ENCODE results near the gene POP7.
A peak's percentile ranks its signal among the peaks of the same experiment; 100 is the strongest.

POP7 gene

GRCh38 chr7:100679129-100679926 is 26.6 kb upstream of the POP7 start:
- no peak for DNase-seq

GRCh38 chr7:100679927-100680575 is 25.9 kb upstream of the POP7 start:
- no peak for DNase-seq

DNA sequence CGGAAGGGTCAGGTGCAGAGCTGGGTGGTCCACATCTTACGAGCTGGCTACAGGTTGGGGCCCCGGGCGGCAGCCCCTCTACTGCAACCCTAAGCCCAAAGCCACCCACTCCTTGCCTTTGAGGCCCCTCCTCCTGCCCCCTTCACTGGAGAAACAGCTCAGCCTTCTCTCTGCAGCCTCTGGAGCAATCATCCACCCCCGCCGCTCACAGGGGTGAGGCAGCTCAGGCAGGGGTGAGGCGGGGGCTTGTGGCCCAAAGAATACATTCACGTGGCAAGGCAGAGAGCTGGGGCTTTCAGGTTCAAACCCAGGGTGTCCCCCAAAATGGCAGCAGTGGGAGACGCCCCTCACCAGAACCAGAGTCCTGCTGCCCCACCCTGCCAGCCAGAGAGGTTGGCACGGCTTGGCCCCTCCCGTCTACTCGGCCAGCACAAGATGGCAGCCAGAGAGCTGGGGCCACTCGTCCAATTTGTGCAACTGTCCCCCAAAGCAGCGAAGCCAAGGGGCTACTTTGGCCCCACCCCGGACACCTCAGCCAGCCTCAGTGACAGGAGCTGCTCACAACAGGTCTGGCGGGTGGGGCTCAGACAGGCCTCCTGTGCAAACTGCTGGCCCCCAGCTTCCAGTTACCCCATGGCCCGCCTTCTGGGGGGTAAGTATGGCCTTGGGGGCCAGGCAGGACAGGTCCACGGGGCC is 25.2 kb upstream of the POP7 start:
- DNase-seq: no peak

GRCh38 chr7:100681491-100682227 is 24.3 kb upstream of the POP7 start:
- no peak for DNase-seq

GRCh38 chr7:100682228-100682741 is 23.6 kb upstream of the POP7 start:
- peak; percentile 30 for DNase-seq

DNA sequence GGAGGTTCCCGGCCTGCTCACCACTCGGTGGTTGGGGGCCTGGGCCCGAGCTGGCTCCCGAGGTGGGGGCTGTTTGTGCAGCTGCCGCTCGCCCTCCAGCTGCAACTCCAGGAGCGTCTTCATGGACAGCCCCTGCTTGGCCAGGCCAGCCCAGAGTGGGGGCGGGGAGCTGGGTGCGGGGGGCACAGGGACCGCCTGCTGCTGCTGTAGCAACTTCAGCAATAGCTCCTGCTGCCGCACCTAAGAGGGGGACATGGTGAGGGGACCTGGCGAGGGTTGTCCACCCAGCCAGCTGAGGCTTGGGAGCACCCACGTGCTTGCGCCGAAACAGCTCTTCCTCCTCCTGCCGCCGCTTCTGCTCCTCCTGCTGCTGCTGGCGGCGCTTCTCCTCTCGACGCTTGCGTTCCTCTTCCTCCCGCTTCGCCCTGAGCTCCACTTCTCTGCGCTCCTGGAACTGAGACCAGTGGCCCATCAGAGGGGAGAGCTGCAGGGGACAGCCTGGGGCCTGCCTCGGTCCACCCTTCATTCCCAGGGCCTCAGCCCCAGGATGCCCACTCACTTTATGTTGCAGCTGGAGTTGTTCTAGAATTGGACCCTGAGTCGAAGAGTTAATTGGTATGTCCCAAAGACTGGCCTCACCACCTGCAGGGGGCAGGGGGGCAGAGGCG is 22.8 kb upstream of the POP7 start:
- no peak for DNase-seq

- DNase-seq: no peak
Observed at GRCh38 chr7:100683659-100684533, 22.0 kb upstream of the POP7 start.

DNA sequence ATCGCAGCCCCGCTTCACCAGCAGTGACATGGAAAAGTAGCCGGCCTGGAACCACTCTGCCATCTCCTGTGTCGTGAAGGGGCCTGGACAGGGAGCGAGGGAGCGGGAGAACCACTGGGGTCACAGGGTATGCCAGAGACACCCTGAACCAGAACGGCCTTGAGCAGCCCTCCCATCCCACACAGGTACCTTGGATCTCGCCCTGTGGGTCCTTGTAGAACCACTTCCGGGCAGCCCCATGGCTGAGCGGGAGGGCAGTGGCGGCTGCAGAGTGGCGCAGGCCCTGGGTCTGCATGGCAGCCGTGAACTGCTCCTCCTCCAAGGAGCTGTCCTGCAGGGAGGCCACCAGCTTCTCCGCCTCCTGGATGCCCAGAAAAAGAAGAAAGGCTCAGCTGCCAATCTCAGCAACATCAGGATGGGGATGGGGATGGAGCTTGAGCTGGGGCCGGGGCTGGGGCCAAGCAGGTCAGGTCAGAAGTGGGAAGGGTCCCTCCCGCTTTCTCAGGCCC is 21.3 kb upstream of the POP7 start:
- DNase-seq: no peak

- DNase-seq: no peak
Observed at GRCh38 chr7:100685049-100685605, 20.8 kb upstream of the POP7 start.

GRCh38 chr7:100685631-100686145 is 20.2 kb upstream of the POP7 start:
- no peak for DNase-seq

GRCh38 chr7:100686201-100686821 is 19.6 kb upstream of the POP7 start:
- no peak for DNase-seq

DNA sequence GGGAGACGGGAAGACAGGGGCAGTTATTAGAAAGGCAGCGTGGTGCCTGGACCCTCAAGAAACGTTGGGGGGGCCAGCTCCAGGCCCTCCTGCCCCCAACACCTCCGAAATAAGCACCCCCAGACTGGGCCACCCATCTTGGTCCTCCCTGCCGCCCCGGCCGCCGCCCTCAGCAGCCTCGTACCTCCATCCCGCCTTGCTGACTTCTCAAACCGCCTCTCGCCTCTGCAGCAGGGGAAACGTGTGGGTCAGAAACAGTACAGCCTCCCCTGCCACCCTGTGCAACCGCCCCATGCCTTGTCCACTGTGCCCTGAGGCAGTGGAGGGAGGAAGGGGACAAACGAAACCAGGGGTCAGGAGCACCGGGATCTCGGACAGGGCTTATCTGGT is 19.1 kb upstream of the POP7 start:
- DNase-seq: no peak

DNA sequence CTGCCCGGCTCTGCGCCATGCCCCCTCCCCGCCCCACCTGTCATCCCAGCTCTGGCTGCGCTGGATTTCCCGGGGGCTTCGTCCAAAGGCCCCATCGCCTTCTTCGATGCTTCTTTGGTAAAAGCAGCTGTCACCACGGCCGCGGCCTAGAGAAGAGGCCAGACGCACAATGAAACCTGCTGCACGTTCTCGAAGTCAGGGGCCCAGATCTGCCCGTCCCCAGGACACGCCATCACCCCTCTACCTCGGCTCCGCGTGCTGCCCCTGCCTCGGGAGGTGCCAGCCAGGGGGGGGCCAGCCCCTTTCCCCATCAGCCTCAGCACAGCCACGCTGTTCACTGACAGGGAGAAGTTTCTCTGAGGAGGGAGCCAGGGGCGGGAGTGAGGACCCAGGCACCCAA is 18.7 kb upstream of the POP7 start:
- DNase-seq: no peak

- no peak for DNase-seq
Observed at GRCh38 chr7:100687751-100688300, 18.1 kb upstream of the POP7 start.

DNA sequence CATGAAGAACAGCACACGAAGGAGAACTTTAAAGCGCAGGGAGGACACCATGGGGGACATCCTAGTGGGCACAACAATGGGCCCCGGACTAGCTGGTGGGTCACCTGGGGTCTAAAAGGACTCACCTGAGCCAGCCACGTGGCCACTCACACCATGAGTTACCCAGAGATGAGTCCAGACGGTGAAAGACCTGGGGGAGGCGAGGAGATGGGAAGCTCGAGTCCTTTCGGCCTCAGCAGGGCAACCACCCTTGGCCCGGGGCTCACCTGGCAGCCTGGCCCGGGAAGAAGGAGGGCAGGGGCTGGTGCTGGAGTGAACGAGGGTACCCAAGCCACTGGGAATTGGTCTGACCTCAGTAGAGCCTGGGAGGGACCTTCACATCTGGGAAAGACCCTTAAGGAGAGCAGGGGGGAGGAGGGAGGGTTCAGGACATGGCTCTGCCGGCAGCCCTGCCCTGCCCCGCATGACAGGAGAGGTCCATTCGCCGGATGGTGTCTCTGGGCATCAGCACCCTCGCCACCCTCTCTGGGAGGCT is 17.5 kb upstream of the POP7 start:
- DNase-seq: no peak

DNA sequence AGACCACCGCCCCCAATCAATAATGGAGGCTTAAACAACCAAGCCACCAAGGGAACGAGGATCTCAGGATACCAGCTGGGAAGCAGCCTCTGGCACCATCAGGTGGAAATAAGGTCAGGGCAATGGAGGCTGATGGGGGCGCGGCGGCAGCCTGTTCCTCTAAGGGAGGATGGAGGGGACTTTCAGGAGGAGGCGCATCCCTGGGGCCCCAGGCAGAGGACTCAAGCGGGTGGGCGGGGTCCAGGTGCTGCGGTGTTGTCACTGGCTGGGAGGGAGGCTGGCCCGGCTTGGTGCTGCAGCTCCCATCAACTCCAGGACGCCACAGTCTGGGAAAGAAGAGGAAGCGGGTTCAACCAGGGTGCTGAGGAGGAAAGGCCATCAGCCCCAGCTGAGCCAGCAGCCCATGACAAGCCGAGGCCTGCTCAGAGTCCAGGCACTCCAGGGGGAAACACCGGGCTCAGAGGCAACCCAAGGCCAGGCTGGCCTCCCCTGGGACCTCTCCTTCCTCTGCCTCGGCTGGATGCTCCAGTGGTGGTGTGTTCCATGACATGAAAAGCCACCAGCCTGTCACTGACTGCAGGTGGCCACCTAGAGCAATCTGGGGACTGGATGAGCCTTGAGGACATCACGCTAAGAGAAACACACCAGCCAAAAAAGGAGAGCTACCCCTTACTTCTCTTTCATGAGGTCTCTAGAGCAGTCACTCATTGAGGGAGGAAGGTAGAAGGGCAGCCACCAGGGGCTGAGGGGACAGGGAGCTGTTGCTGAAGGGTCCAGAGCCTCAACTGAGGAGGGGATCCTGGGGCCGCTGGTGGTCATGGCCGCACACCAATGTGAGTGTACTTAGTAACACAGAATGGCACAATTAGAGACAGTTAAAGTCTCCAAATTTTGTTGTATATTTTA is 16.4 kb upstream of the POP7 start:
- DNase-seq: no peak

- DNase-seq: peak; percentile 67
Observed at GRCh38 chr7:100691676-100692577, 14.0 kb upstream of the POP7 start.
